GM21786 (cell line): ENCODE data around the gene OR5K1.

Source experiments
- ATAC-seq: cut with Tn5 transposase; IDR thresholded peaks from one replicate; pipeline ENCODE4 v1.9.1; 2021; ENCODE audit not compliant: unreplicated experiment

The OR5K1 gene

GRCh38 chr3:98462901-98463300, at the start of gene OR5K1:
Gene OR5K1, plus strand, starts transcription at chr3:98463201. Its CDS starts 6,376 bp downstream, at chr3:98469577.
- ATAC-seq: no peak

GRCh38 chr3:98432575-98432974, 30.4 kb upstream of the OR5K1 start:
- ATAC-seq: no peak

GRCh38 chr3:98433764-98434163, 29.2 kb upstream of the OR5K1 start:
- no peak for ATAC-seq

- ATAC-seq: no peak
These were observed 28.6 kb upstream of the OR5K1 start for GRCh38 chr3:98434412-98434811.

GRCh38 chr3:98440283-98440682, 22.7 kb upstream of the OR5K1 start:
- no peak for ATAC-seq

GRCh38 chr3:98445949-98446406, 17.0 kb upstream of the OR5K1 start:
- peak; percentile 92 for ATAC-seq

- ATAC-seq: no peak
These were observed 13.3 kb upstream of the OR5K1 start for GRCh38 chr3:98449606-98450193.

- no peak for ATAC-seq
These were observed 12.6 kb upstream of the OR5K1 start for GRCh38 chr3:98450372-98450771.

GRCh38 chr3:98453827-98454226, 9.2 kb upstream of the OR5K1 start:
- no peak for ATAC-seq

- ATAC-seq: no peak
These were observed 8.1 kb upstream of the OR5K1 start for GRCh38 chr3:98454929-98455328.

- ATAC-seq: no peak
These were observed 5.5 kb upstream of the OR5K1 start for GRCh38 chr3:98457543-98457942.

GRCh38 chr3:98460220-98460619, 2.8 kb upstream of the OR5K1 start:
- ATAC-seq: no peak

- no peak for ATAC-seq
These were observed 19.9 kb downstream of the OR5K1 start for GRCh38 chr3:98482717-98483482.

GRCh38 chr3:98483626-98484025, 20.6 kb downstream of the OR5K1 start:
- no peak for ATAC-seq

GRCh38 chr3:98497381-98497780, 34.4 kb downstream of the OR5K1 start, which contains the start of gene OR5K2:
Gene OR5K2, plus strand, starts transcription at chr3:98497681. Its CDS starts 0 bp downstream, at chr3:98497681.
- no peak for ATAC-seq

GRCh38 chr3:98500019-98500418, 37.0 kb downstream of the OR5K1 start:
- no peak for ATAC-seq

GRCh38 chr3:98501270-98501669, 38.3 kb downstream of the OR5K1 start:
- no peak for ATAC-seq

- ATAC-seq: no peak
These were observed 39.0 kb downstream of the OR5K1 start for GRCh38 chr3:98501863-98502576.

GRCh38 chr3:98504539-98504938, 41.5 kb downstream of the OR5K1 start:
- no peak for ATAC-seq

GRCh38 chr3:98508582-98508981, 45.6 kb downstream of the OR5K1 start:
- ATAC-seq: no peak

- no peak for ATAC-seq
These were observed 49.6 kb downstream of the OR5K1 start for GRCh38 chr3:98512576-98512975.

- ATAC-seq: no peak
These were observed 50.1 kb downstream of the OR5K1 start for GRCh38 chr3:98513091-98513511.
